Thyroid gland (tissue), 4 donors: ENCODE results near the gene SPA17. TPM values are rescaled to one million over a fixed set of nuclear protein-coding genes. Genes with fewer than 3 reads are reported as not detected.

Experiments
- DNase-seq, 2 donors: peaks; one replicate each; pipeline ENCODE4 v3.0.0-alpha.2; 2019
- H3K27ac ChIP-seq, 3 donors: fragments of 200-600 bp; sonication (generic); 1 replicate in 2 of 3; 2 replicates in 1 of 3; pipeline ENCODE4 v1.5.1; 2016 to 2019; ENCODE audit warnings: mild to moderate bottlenecking in 1 of 3, moderate library complexity in 1 of 3
- H3K27me3 ChIP-seq: fragments of 200-600 bp; sonication (generic); one replicate; pipeline ENCODE4 v1.5.1; 2019
- H3K36me3 ChIP-seq, 2 donors: fragments of 200-600 bp; sonication (generic); one replicate each; pipeline ENCODE4 v1.5.1; 2016 to 2019
- H3K4me1 ChIP-seq, 2 donors: fragments of 200-600 bp; sonication (generic); one replicate each; pipeline ENCODE4 v1.5.1; 2017 to 2019
- H3K4me3 ChIP-seq, 3 donors: fragments of 200-600 bp; sonication (generic); replicated peaks in 1 of 3; 1 replicate in 2 of 3; 2 replicates in 1 of 3; pipeline ENCODE4 v1.5.1; 2016; ENCODE audit warnings: mild to moderate bottlenecking in 1 of 3
- H3K9me3 ChIP-seq: fragments of 200-600 bp; sonication (generic); one replicate; pipeline ENCODE4 v1.5.1; 2017
- CTCF ChIP-seq, 6 experiments: fragments of 200-600 bp in 3 of 6; fragments of 450-650 bp in 3 of 6; sonication (generic) in 3 of 6; IDR thresholded peaks; one replicate each; pipeline ENCODE4 v1.5.1; 2016 to 2019; ENCODE audit warnings: antibody characterized with exemption in 6 of 6, mild to moderate bottlenecking in 2 of 6, inconsistent platforms in 1 of 6, moderate library complexity in 1 of 6
- POLR2A ChIP-seq, 2 donors: fragments of 450-650 bp; IDR thresholded peaks; one replicate each; pipeline ENCODE4 v1.6.1; 2017; ENCODE audit warnings: antibody characterized with exemption in 2 of 2, mild to moderate bottlenecking in 2 of 2, moderate library complexity in 1 of 2
- WGBS, 2 donors: methylation state at CpG; one replicate each; pipeline ENCODE4 v1.1.5; 2017; 5-methylcytosine and 5-hydroxymethylcytosine counted together
- intact Hi-C: fragments of 100-400 bp; cut with DNase I; formaldehyde crosslinking; loops from one replicate; pipeline ENCODE4 v1.15.1; 2023
- total RNA-seq, 4 donors: library from RNA; depleted of rRNA; stranded (reverse); fragments of >200 nt; gene quantifications; one replicate each; pipeline ENCODE4 v1.2.3, GENCODE V29; 2016

The SPA17 gene
- total RNA-seq, 4 donors from 2014 or later, result 13.8 to 25.2 (median 23.6) TPM

- no peaks in the 10 kb centered on the region for H3K36me3 ChIP-seq
- no peak for TF ChIP-seq CTCF (IDR thresholded peaks at IDR 0.05)
- no peak for TF ChIP-seq POLR2A (IDR thresholded peaks at IDR 0.05)
- no peak overlapping the region for H3K27ac ChIP-seq
- no peaks in the 10 kb centered on the region for H3K4me1 ChIP-seq
- 78 to 92% methylated on average over 4 of the region's 4 CpGs for WGBS, 2 donors
- no peak for DNase-seq
- H3K9me3 ChIP-seq, result no peaks in the 10 kb centered on the region
- no peak overlapping the region for H3K4me3 ChIP-seq
- intact Hi-C loops, result no loop called here
- no peaks in the 10 kb centered on the region for H3K27me3 ChIP-seq
These were observed 58.5 kb downstream of the SPA17 start for GRCh38 chr11:124732230-124732629.

- Histone ChIP-seq H3K4me1 (peaks cover 9 to 14% of the 10 kb centered on the region in 2 donors), H3K36me3 (no peaks in the 10 kb centered on the region), H3K27ac (no peak overlapping the region), H3K9me3 (no peaks in the 10 kb centered on the region), H3K4me3 (no peak overlapping the region), H3K27me3 (no peaks in the 10 kb centered on the region)
- no peak for TF ChIP-seq CTCF (IDR thresholded peaks at IDR 0.05)
- no peak for TF ChIP-seq POLR2A (IDR thresholded peaks at IDR 0.05)
- 76 to 85% methylated on average over 3 of the region's 3 CpGs for WGBS, 2 donors
- intact Hi-C loops, result no loop called here
- no peak for DNase-seq
These were observed 63.0 kb downstream of the SPA17 start for GRCh38 chr11:124736736-124737135.

- no peak overlapping the region for H3K27ac ChIP-seq
These were observed 64.1 kb downstream of the SPA17 start for GRCh38 chr11:124737638-124738305.

GRCh38 chr11:124738713-124739478, 65.2 kb downstream of the SPA17 start:
- no peak overlapping the region for H3K4me3 ChIP-seq
- no peaks in the 10 kb centered on the region for H3K36me3 ChIP-seq
- no peak for DNase-seq
- no peaks in the 10 kb centered on the region for H3K27me3 ChIP-seq
- peaks cover 9 to 19% of the 10 kb centered on the region in 2 donors for H3K4me1 ChIP-seq
- intact Hi-C loops, result no loop called here
- WGBS, 2 donors, result 74 to 76% methylated on average over 21 of the region's 21 CpGs
- H3K27ac ChIP-seq, result no peak overlapping the region
- TF ChIP-seq CTCF (IDR thresholded peaks at IDR 0.05) (no peak), POLR2A (IDR thresholded peaks at IDR 0.05) (no peak)
- no peaks in the 10 kb centered on the region for H3K9me3 ChIP-seq

More at GRCh38 chr11:124737638-124738305, 64.1 kb downstream of the SPA17 start:
- no peak for DNase-seq
- TF ChIP-seq POLR2A (IDR thresholded peaks at IDR 0.05) (no peak), CTCF (IDR thresholded peaks at IDR 0.05) (no peak)
- WGBS, 2 donors, result 92 to 93% methylated on average over 4 to 7 of the region's 7 CpGs
- no peaks in the 10 kb centered on the region for H3K27me3 ChIP-seq
- H3K4me3 ChIP-seq, result no peak overlapping the region
- peaks cover 9 to 14% of the 10 kb centered on the region in 2 donors for H3K4me1 ChIP-seq
- H3K9me3 ChIP-seq, result no peaks in the 10 kb centered on the region
- no peaks in the 10 kb centered on the region for H3K36me3 ChIP-seq
- intact Hi-C loops, result no loop called here
